ENCODE results near the gene ATF7IP. TPM values are rescaled to one million over a fixed set of nuclear protein-coding genes. Genes with fewer than 3 reads are reported as not detected.
A peak's percentile ranks its signal among the peaks of the same experiment; 100 is the strongest.

Gene ATF7IP
- total RNA-seq, 2 donors from 2014 or later, result 42.9 to 46.3 TPM

GRCh38 chr12:14532152-14532551 lies 166.7 kb downstream of the ATF7IP start:
- DNase-seq (no peak), ATAC-seq (no peak)
- intact Hi-C loops (cut with DNase I, micrococcal nuclease), result no loop called here

- intact Hi-C loops (cut with DNase I, micrococcal nuclease), result no loop called here
- ATAC-seq (peak; percentile 81), DNase-seq (no peak)
Observed at GRCh38 chr12:14537088-14537487, 171.6 kb downstream of the ATF7IP start.

GRCh38 chr12:14540801-14541462 lies 175.4 kb downstream of the ATF7IP start:
- DNase-seq (no peak), ATAC-seq (peak; percentile 28)
- intact Hi-C loops (cut with DNase I, micrococcal nuclease), result no loop called here

GRCh38 chr12:14545144-14546124 lies 180.0 kb downstream of the ATF7IP start:
- ATAC-seq (peak; percentile 77), DNase-seq (peak; percentile 50 to 51)
- intact Hi-C loops (cut with DNase I, micrococcal nuclease), result no loop called here

- ATAC-seq (no peak), DNase-seq (no peak)
- intact Hi-C loops (cut with DNase I, micrococcal nuclease), result no loop called here
Observed at GRCh38 chr12:14547571-14547970, 182.1 kb downstream of the ATF7IP start.

GRCh38 chr12:14548609-14549008 lies 183.1 kb downstream of the ATF7IP start:
- DNase-seq (no peak), ATAC-seq (no peak)
- intact Hi-C loops (cut with DNase I, micrococcal nuclease), result no loop called here

Other genes starting within 250 kb of the ATF7IP start
- gene PLBD1, start 202.2 kb downstream of the ATF7IP start, total RNA-seq, result 10 to 100 TPM; 58.0 to 65.5 TPM